CD4-positive, alpha-beta T cell treated with Interleukin-2 at 100 ng/mL for 4 hours (primary cell): Measurements from ENCODE around the gene MMD2.

Source experiments
- DNase-seq: peaks from one replicate; pipeline ENCODE4 v3.0.0-alpha.2; 2020; ENCODE audit warnings: low spot score

The MMD2 gene

GRCh38 chr7:4957847-4958476 is 1.0 kb downstream of the MMD2 start:
- DNase-seq, result no peak

- no peak for DNase-seq
Observed at GRCh38 chr7:4951903-4952636, 6.9 kb downstream of the MMD2 start.

GRCh38 chr7:4951304-4951703 is 7.7 kb downstream of the MMD2 start:
- no peak for DNase-seq

GRCh38 chr7:4948402-4948801 is 10.6 kb downstream of the MMD2 start:
- DNase-seq, result no peak

GRCh38 chr7:4945949-4946348 is 13.0 kb downstream of the MMD2 start:
- DNase-seq, result no peak

- DNase-seq, result no peak
Observed at GRCh38 chr7:4944939-4945338, 14.0 kb downstream of the MMD2 start.

- no peak for DNase-seq
Observed at GRCh38 chr7:4943297-4943696, 15.7 kb downstream of the MMD2 start.

GRCh38 chr7:4939971-4940728 is 18.8 kb downstream of the MMD2 start:
- no peak for DNase-seq

- no peak for DNase-seq
Observed at GRCh38 chr7:4937411-4937810, 21.6 kb downstream of the MMD2 start.

GRCh38 chr7:4934419-4935025 is 24.5 kb downstream of the MMD2 start:
- DNase-seq, result no peak

- DNase-seq, result no peak
Observed at GRCh38 chr7:4931943-4932342, 27.0 kb downstream of the MMD2 start.

GRCh38 chr7:4929005-4929404 is 30.0 kb downstream of the MMD2 start:
- no peak for DNase-seq

GRCh38 chr7:4928445-4928844 is 30.5 kb downstream of the MMD2 start:
- DNase-seq, result no peak

- no peak for DNase-seq
Observed at GRCh38 chr7:4919969-4920766, 38.8 kb downstream of the MMD2 start.

- DNase-seq, result no peak
Observed at GRCh38 chr7:4916113-4916512, 42.9 kb downstream of the MMD2 start.

GRCh38 chr7:4911111-4911828 is 47.7 kb downstream of the MMD2 start:
- DNase-seq, result no peak

GRCh38 chr7:4906682-4907081 is 52.3 kb downstream of the MMD2 start:
- no peak for DNase-seq

GRCh38 chr7:4905171-4905570 is 53.8 kb downstream of the MMD2 start:
- no peak for DNase-seq

GRCh38 chr7:4904346-4904745 is 54.6 kb downstream of the MMD2 start:
- no peak for DNase-seq

GRCh38 chr7:4895766-4896165 is 63.2 kb downstream of the MMD2 start:
- DNase-seq, result no peak

- DNase-seq, result no peak
Observed at GRCh38 chr7:4894482-4894881, 64.5 kb downstream of the MMD2 start.
